Activated T-helper 1 cell treated with anti-CD3 and anti-CD28 coated beads, Interleukin-12 subunit alpha, Interleukin-12 subunit beta, Interleukin-2, Interleukin-4 antibody, amounts not matched to agents 30 ng/mL and 10 ng/mL and 1 ng/mL, durations not matched to agents 14 hours and 24 hours and 36 hours (primary cell): ENCODE measurements around the gene HEMGN. TPM values are rescaled to one million over a fixed set of nuclear protein-coding genes. Genes with fewer than 3 reads are reported as not detected.
A peak's percentile ranks its signal among the peaks of the same experiment; 100 is the strongest.

Source experiments
- DNase-seq: peaks from one replicate; pipeline ENCODE4 v3.0.0; 2021; ENCODE audit warnings: low spot score
- H3K27ac Mint-ChIP-seq: one replicate; pipeline ENCODE4 v1.8.0; 2021; ENCODE audit warnings: mild to moderate bottlenecking, mixed read lengths
- H3K27me3 Mint-ChIP-seq: one replicate; pipeline ENCODE4 v1.8.0; 2022; ENCODE audit warnings: mild to moderate bottlenecking, moderate library complexity, mixed read lengths; ENCODE audit not compliant: insufficient read depth
- H3K36me3 Mint-ChIP-seq: one replicate; pipeline ENCODE4 v1.8.0; 2021; ENCODE audit warnings: low read depth, mixed read lengths
- H3K4me1 Mint-ChIP-seq: one replicate; pipeline ENCODE4 v1.8.0; 2021; ENCODE audit warnings: low read depth, mixed read lengths
- H3K4me3 Mint-ChIP-seq: one replicate; pipeline ENCODE4 v1.8.0; 2021; ENCODE audit warnings: mild to moderate bottlenecking, moderate library complexity, mixed read lengths
- H3K9me3 Mint-ChIP-seq: one replicate; pipeline ENCODE4 v1.8.0; 2021; ENCODE audit warnings: mixed read lengths
- intact Hi-C: fragments of 100-400 bp; cut with micrococcal nuclease; formaldehyde crosslinking; loops from one replicate; pipeline ENCODE4 v1.15.1; 2024
- total RNA-seq: library from RNA; stranded (reverse); gene quantifications from 2 replicates; pipeline ENCODE4 v1.2.3, GENCODE V29; 2022

Gene HEMGN
- total RNA-seq, 1 donor from 2014 or later, result 0.31 TPM

DNA sequence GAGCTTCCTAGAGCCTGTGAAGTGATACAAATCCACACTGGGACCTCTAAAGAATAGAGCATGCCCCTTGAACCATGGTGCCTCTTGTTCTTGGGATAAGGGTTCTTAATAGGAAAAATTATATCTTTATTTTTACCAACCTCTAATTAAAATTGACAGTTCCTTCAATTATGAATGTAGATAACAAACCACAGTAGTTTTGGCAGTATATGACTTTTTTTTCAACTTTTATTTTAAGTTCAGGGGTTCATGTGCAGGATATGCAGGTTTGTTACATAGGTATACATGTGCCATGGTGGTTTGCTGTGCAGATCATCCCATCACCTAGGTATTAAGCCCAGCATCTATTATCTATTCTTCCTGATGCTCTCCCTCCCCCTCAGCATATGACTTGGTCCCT is 974 bp downstream of the HEMGN start:
- Mint-ChIP-seq H3K4me3 (no peak overlapping the region), H3K4me1 (peaks cover 19% of the 10 kb centered on the region), H3K27me3 (peaks cover 3% of the 10 kb centered on the region), H3K36me3 (no peaks in the 10 kb centered on the region), H3K27ac (no peak overlapping the region), H3K9me3 (no peaks in the 10 kb centered on the region)
- DNase-seq, result no peak
- intact Hi-C loops, result no loop called here

DNA sequence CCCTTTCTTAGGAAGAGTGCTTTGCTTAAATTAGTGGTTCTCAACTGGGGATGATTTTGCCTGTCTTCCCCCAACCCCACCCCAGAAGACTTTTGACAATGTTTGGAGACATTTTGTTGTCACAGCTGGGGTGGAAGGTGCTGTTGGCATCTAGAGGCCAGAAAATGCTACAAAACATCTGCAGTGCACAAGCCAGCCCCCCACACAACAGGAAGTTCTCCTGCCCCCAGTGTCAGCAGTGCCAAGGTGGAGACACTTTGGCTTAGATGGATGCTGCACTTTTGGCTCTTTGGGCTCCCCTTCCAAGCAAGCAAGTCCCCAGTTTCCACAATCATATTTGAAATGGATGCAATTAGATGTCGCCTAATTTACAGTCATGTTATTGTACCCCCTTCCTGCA is 2.7 kb downstream of the HEMGN start:
- DNase-seq, result no peak
- no peaks in the 10 kb centered on the region for H3K9me3 Mint-ChIP-seq
- intact Hi-C loops, result no loop called here
- no peaks in the 10 kb centered on the region for H3K27me3 Mint-ChIP-seq
- no peak overlapping the region for H3K4me3 Mint-ChIP-seq
- H3K36me3 Mint-ChIP-seq, result no peaks in the 10 kb centered on the region
- H3K4me1 Mint-ChIP-seq, result peaks cover 34% of the 10 kb centered on the region
- H3K27ac Mint-ChIP-seq, result no peak overlapping the region

DNA sequence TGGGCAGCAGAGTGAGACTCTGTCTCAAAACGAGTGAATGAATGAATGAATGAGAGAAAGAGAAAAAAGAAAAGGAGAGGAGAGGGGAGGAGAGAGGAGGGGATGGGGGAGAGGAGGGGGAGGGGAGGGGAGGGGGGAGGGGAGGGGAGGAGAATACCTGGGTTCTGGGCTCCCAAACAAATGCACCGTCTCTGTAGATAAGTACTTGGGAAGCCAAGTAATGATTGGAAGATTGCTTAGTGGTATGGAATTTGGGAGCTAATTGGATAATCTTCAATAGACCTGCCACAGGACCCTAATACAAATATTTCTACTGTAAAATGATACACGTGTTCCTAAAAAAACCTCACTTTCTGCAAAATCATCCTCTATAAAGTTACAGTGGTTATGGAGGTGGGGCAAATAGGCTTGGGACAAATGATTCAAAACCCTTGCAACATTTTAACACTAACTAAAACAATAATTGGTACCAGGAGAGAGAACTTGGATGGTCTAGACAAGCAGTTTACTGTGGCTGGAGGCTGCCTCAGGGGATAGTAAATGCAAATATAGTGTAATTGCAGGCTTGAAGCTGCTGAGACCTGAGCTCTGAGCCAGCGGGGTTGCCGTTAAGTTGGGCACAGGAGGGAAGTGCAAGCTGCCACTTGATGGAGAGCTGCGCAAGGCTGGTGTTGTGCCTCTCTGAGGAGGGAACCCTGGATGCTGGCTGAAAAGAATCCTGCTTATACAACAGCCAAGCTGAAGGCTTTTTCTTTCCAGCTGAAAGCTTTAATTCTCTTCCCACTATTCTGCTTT is 3.5 kb downstream of the HEMGN start:
- H3K9me3 Mint-ChIP-seq, result no peaks in the 10 kb centered on the region
- intact Hi-C loops, result no loop called here
- H3K4me3 Mint-ChIP-seq, result no peak overlapping the region
- peaks cover 38% of the 10 kb centered on the region for H3K4me1 Mint-ChIP-seq
- H3K27ac Mint-ChIP-seq, result no peak overlapping the region
- no peaks in the 10 kb centered on the region for H3K36me3 Mint-ChIP-seq
- no peak for DNase-seq
- no peaks in the 10 kb centered on the region for H3K27me3 Mint-ChIP-seq

DNA sequence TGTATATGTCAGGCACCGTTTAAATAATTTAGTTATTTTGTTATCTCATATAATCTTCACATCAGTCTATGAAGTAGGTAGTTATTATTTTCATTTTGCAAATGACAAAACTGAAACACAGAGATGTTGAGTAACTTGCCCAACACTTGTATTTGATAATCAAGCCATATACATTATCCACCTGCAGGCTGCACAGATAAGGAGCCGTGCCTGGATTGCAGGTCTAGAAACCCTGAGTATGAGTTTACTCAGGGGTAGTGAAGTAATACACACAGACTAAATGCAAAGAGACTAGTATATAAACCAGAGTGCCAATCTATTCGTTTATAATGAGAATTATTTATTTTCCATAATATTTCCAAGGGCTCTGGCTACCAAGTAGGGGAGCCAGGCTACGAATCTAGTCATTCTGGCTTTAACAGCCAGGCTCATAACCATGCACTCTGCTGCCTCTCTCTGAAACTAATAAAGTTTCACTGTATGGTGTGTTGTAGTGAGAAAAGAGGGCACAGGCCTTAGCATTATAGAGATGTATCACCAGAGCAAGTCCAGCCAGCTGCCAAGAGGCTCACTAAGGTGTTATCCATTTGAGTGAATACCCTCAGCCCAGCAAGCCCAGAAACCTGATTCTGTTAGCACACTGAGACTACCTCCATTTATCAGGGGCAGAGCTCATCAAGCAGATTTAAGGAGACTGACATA is 4.5 kb downstream of the HEMGN start:
- Mint-ChIP-seq H3K4me1 (peaks cover 39% of the 10 kb centered on the region), H3K4me3 (no peak overlapping the region), H3K36me3 (no peaks in the 10 kb centered on the region), H3K27me3 (no peaks in the 10 kb centered on the region), H3K9me3 (no peaks in the 10 kb centered on the region), H3K27ac (no peak overlapping the region)
- intact Hi-C loops, result no loop called here
- DNase-seq, result no peak

DNA sequence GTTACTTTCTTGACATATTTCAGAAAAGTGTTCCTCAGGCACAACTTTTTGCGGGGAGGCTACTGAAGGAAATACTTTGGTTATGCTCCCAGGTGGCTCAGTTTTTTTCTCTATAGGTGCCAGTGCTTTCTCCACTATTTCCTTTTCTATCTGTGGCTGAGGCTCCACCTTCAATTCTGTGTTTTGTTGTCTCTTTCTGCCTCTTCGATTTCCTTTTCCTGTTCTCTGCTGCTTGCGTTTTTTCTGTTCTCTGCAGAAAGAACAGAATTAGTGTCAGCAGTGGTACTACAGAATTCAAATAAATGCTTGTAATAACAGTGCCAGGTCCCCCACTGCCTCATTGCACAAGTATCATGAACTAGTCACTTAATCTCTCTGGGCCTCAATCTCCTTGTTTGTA is 7.0 kb downstream of the HEMGN start:
- intact Hi-C loops, result no loop called here
- Mint-ChIP-seq H3K36me3 (no peaks in the 10 kb centered on the region), H3K4me3 (peak overlapping the region; percentile 51), H3K9me3 (no peaks in the 10 kb centered on the region), H3K4me1 (peaks cover 30% of the 10 kb centered on the region), H3K27me3 (no peaks in the 10 kb centered on the region), H3K27ac (peak overlapping the region; percentile 78)
- no peak for DNase-seq

DNA sequence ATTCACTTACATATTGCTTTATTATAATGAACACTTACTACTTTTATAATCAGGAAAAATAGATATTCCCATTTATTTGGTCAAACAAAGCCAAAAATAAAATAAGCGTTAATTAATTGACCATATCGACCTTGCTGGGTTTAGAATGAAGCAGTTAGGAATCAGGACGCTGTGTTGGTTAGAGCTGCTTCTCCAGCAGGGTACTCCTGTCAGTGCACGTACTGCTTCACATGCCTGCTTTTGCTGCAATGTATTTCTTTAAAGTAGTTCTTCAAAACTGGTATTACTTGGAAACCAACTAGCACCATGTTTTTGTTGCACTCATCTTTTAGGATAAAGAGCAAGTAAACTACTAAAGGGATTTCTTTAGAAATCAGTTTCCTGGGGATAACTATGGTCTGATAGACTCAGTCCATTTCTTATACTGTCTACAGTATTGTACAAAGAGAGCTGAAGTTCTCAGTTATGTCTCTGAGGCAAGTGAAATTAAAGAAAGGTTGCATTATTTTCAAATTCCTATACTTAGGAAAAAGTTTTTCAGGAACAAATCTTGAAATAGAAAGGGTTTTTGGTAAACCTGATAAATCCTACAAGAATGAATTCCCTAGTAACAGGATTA is 8.9 kb downstream of the HEMGN start:
- Mint-ChIP-seq H3K27ac (no peak overlapping the region), H3K4me3 (peak overlapping the region; percentile 9), H3K9me3 (no peaks in the 10 kb centered on the region), H3K27me3 (no peaks in the 10 kb centered on the region), H3K36me3 (no peaks in the 10 kb centered on the region), H3K4me1 (peaks cover 31% of the 10 kb centered on the region)
- intact Hi-C loops, result loop anchor here (10.0 kb wide), 1 partner anchor 514 kb away; the partner anchor contains the start of gene TDRD7
- no peak for DNase-seq

DNA sequence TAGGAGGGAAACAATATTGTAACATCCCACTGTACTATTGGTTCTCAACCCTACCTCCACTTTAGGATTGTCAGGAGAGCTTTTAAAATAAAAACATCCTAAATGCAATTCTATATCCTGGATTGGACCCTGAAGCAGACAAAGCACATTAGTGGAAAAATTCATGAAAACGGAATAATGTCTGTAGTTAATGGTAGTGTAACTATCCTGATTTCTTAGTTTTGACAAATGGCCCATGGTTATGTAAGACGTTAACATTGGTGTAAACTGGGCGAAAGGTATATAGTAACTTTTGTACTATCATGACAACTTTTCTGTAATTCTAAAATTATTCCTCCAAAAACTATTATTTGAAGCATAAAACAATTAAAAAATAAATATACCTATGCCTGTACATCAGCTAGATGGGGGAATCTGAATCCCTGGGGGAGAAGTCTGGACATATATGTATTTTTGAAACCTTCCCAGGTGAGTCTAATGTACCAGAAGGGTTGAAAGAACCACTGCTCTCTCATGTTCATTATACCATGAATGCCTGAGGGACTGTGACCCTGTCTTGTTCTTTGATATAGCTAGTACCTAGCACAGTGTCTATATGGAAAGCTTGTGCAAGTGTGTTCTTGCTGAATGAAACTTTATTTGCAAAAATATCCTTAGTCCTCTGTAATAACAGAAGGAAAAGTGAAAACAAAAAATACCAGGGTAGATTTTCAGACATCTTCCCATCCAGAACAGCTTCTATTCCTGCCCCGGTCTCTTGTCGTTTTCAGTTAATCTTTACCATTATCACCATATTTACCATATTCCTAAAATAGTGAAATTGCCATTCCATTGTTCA is 12.3 kb downstream of the HEMGN start:
- Mint-ChIP-seq H3K4me3 (no peak overlapping the region), H3K4me1 (peaks cover 49% of the 10 kb centered on the region), H3K27me3 (no peaks in the 10 kb centered on the region), H3K9me3 (no peaks in the 10 kb centered on the region), H3K27ac (no peak overlapping the region), H3K36me3 (peaks cover 2% of the 10 kb centered on the region)
- no peak for DNase-seq
- intact Hi-C loops, result loop anchor here (10.0 kb wide), 1 partner anchor 511 kb away; the partner anchor contains the start of gene TDRD7

DNA sequence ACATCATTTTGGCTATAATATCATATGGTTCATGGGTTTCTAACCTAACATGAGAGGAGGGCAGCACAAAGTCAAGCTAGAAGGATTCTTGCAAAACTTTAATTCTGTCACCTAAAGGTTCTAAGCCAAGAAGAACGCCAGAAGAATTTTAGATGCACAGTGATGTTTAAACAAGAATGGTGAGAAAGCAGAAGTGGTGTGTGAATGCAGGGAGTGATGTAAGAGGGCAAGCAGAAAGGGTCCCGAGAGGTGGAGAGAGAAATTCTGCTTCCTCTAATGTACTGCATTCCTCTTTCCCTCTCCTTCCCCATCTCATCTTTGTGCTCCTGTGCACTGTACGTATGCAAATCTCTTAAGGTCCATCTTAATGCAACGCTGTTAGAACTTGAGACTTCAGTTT is 13.6 kb downstream of the HEMGN start:
- intact Hi-C loops, result loop anchor here (10.0 kb wide), 1 partner anchor 510 kb away; the partner anchor contains the start of gene TDRD7
- no peaks in the 10 kb centered on the region for H3K9me3 Mint-ChIP-seq
- no peak for DNase-seq
- peaks cover 54% of the 10 kb centered on the region for H3K4me1 Mint-ChIP-seq
- H3K27me3 Mint-ChIP-seq, result no peaks in the 10 kb centered on the region
- peaks cover 2% of the 10 kb centered on the region for H3K36me3 Mint-ChIP-seq
- H3K27ac Mint-ChIP-seq, result no peak overlapping the region
- H3K4me3 Mint-ChIP-seq, result no peak overlapping the region

DNA sequence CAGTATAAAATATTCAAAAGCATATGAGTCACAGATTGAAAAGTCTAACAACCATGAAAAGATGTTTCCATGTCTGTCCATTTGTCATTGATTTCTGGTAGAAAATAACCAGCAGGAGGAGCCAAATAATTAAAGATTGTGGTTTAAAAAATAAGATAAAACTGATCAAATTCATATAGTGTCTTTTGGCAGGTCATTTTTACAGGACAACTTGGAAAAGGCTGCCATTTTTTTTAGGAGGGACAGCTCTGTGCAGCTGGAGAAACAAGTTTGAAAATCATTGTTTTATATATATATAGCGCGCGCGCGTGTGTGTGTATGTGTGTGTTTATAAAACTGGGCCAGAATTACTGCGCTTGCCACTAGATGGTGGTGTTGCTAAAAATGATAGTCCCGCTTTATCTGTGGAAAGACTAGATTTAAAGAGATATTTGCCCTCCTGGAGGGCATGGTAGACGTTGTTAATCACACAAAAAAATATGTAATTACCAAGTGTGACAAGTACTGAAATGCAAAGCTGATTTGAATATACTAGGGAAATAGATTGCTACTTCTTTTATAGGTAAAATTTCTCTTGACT is 14.4 kb downstream of the HEMGN start:
- peak; percentile 69 for DNase-seq
- Mint-ChIP-seq H3K4me1 (peaks cover 56% of the 10 kb centered on the region), H3K27ac (peak overlapping the region; percentile 99), H3K9me3 (no peaks in the 10 kb centered on the region), H3K36me3 (peaks cover 4% of the 10 kb centered on the region), H3K4me3 (peak overlapping the region; percentile 96), H3K27me3 (no peaks in the 10 kb centered on the region)
- intact Hi-C loops, result loop anchor here (1.0 to 10.0 kb wide), 10 partner anchors 31 to 509 kb away; partner anchors contain the start of genes ANP32B, TDRD7 and XPA

DNA sequence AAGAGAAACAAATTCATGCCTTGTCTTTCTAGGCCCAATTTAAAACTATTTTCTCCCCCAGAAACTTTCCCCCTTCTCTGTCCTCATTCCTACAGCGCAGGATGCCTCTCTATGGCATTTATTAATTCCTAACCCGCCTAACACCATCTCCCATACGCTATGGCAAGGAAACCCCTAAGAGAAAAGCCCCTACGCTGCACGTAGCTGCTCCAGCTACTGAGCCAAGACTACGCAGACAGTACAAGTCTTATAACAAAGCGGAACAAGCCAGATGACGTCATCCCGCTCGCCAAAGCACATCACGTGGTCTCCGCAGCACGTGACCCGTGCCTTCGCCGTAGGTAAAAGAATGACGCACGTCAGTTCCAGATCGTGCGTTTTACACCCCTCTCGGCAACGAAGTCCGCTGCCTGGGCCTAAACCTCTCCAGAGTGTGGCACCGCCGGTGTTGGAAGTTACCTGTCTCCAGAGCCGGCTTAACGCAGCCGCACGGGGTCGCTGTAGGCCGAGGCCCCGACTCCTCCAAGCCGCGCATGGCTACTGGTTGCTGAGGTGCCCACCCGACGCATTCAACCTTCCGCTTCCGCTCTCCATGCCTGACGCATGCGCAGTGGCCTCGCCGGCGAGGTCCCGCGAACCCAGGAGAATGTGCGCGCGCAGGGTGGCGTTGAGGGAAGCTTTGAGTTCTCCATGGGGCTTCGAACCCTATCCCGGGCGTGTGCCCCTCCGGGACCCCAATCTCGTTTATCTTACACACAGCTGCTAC is 15.8 kb downstream of the HEMGN start, which contains the start of gene TRMO:
TSS of gene TRMO (minus strand) at position 542 of the 766 bp plus-strand sequence. CDS start at position 535, 7 bp downstream.
- peak; percentile 96 for DNase-seq
- H3K27ac Mint-ChIP-seq, result peak within 1 kb of the TSS; percentile 99
- H3K4me1 Mint-ChIP-seq, result peaks cover 59% of the 10 kb centered on the region
- no peaks in the 10 kb centered on the region for H3K27me3 Mint-ChIP-seq
- H3K9me3 Mint-ChIP-seq, result no peaks in the 10 kb centered on the region
- H3K36me3 Mint-ChIP-seq, result peaks cover 4% of the 10 kb centered on the region
- H3K4me3 Mint-ChIP-seq, result peak within 1 kb of the TSS; percentile 96
- intact Hi-C loops, result loop anchor here (1.0 to 10.0 kb wide), 11 partner anchors 17 to 507 kb away; partner anchors contain the start of genes NANS, NCBP1, TBC1D2 and TDRD7

DNA sequence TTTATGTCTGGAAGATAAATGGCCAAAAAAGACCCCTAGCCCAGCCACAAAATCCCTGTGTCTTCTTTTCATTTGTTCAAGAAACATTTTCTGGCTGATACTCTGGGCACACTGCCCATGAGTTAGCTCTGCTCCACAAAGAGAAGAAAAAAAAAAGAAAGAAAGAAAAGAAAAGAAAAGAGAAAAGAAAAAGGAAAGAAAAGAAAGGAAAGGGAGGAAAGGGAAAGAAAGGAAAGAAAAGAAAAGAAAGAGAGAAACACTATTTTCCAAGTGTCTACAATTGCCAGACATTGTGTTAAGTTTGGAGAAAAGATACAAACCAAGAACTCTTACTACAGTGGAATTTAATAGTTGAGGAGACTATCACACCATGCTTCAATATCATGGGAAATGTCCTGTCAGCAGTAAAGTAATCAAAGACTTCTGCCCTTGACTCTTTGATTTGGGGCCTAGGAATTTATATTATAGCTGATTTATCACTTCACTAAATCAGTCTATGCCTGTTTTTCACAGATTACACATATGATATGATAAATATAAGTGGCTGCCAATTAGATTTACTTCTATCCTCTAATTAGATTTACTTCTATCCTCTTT is 18.7 kb downstream of the HEMGN start:
- H3K4me3 Mint-ChIP-seq, result peak overlapping the region; percentile 85
- intact Hi-C loops, result no loop called here
- H3K9me3 Mint-ChIP-seq, result no peaks in the 10 kb centered on the region
- no peak for DNase-seq
- H3K4me1 Mint-ChIP-seq, result peaks cover 61% of the 10 kb centered on the region
- peak overlapping the region; percentile 90 for H3K27ac Mint-ChIP-seq
- H3K36me3 Mint-ChIP-seq, result peaks cover 19% of the 10 kb centered on the region
- H3K27me3 Mint-ChIP-seq, result no peaks in the 10 kb centered on the region
